NCI-H82 (cell line): ENCODE results near the gene STING1.
"Not testable (repeated sequence)": the region's sequence is repeated elsewhere in the genome, so short reads cannot be mapped to it uniquely, and the experiment has no call there.

Experiments used
- DNase-seq: peaks from one replicate; lab custom pipeline; 2025; lab: John Stamatoyannopoulos, UW

The STING1 gene

GRCh38 chr5:139462586-139463276 is 19.8 kb downstream of the STING1 start, which contains the start of gene ECSCR:
ECSCR (minus strand) TSS chr5:139462743; CDS start chr5:139462670, 73 bp downstream.
- no peak for DNase-seq

- no peak for DNase-seq
These were observed 20.9 kb downstream of the STING1 start for GRCh38 chr5:139461698-139462097.

GRCh38 chr5:139461176-139461575 is 21.4 kb downstream of the STING1 start:
- DNase-seq, result no peak

GRCh38 chr5:139460455-139460854 is 22.1 kb downstream of the STING1 start:
- no peak for DNase-seq

- DNase-seq, result no peak
These were observed 23.1 kb downstream of the STING1 start for GRCh38 chr5:139459451-139459934.

- DNase-seq, result no peak
These were observed 23.8 kb downstream of the STING1 start for GRCh38 chr5:139458580-139459407.

- DNase-seq, result no peak
These were observed 24.8 kb downstream of the STING1 start for GRCh38 chr5:139457653-139458306.

GRCh38 chr5:139457241-139457640 is 25.3 kb downstream of the STING1 start:
- DNase-seq, result no peak

- DNase-seq, result no peak
These were observed 25.8 kb downstream of the STING1 start for GRCh38 chr5:139456776-139457175.

GRCh38 chr5:139454568-139455290 is 27.8 kb downstream of the STING1 start:
- DNase-seq, result no peak

GRCh38 chr5:139453683-139454567 is 28.6 kb downstream of the STING1 start:
- DNase-seq, result no peak

- no peak for DNase-seq
These were observed 30.5 kb downstream of the STING1 start for GRCh38 chr5:139451878-139452660.

- DNase-seq, result no peak
These were observed 31.4 kb downstream of the STING1 start for GRCh38 chr5:139451176-139451575.

GRCh38 chr5:139446956-139447779 is 35.4 kb downstream of the STING1 start:
- DNase-seq, result no peak

GRCh38 chr5:139445325-139446170 is 37.0 kb downstream of the STING1 start:
- DNase-seq, result no peak

- peak; percentile 34 for DNase-seq
These were observed 38.6 kb downstream of the STING1 start for GRCh38 chr5:139443831-139444453.

GRCh38 chr5:139440416-139440815 is 42.1 kb downstream of the STING1 start:
- not testable (repeated sequence) for DNase-seq
